Duodenal mucosa (tissue), 2 donors: ENCODE results near the gene ALB.

ENCODE experiments used
- H3K27ac ChIP-seq: one replicate; pipeline ENCODE4 v1.7.0; 2013; ENCODE audit warnings: low read depth, low read length
- H3K27me3 ChIP-seq, 2 donors: one replicate each; pipeline ENCODE4 v1.7.0; 2013; ENCODE audit warnings: low read length in 2 of 2, control low read depth in 1 of 2; ENCODE audit not compliant: insufficient read depth in 2 of 2, control insufficient read depth in 1 of 2
- H3K36me3 ChIP-seq, 2 donors: one replicate each; pipeline ENCODE4 v1.7.0; 2013; ENCODE audit warnings: low read length in 2 of 2, control low read depth in 1 of 2; ENCODE audit not compliant: insufficient read depth in 2 of 2, control insufficient read depth in 1 of 2
- H3K4me1 ChIP-seq, 2 donors: one replicate each; pipeline ENCODE4 v1.7.0; 2013; ENCODE audit warnings: low read length in 2 of 2, control low read depth in 1 of 2; ENCODE audit not compliant: insufficient read depth in 2 of 2, control insufficient read depth in 1 of 2
- H3K4me3 ChIP-seq, 2 donors: one replicate each; pipeline ENCODE4 v1.7.0; 2013; ENCODE audit warnings: low read length in 2 of 2, low read depth in 1 of 2
- H3K9ac ChIP-seq, 2 donors: one replicate each; pipeline ENCODE4 v1.7.0; 2013; ENCODE audit warnings: low read length in 2 of 2, low read depth in 1 of 2
- H3K9me3 ChIP-seq, 2 donors: one replicate each; pipeline ENCODE4 v1.7.0; 2013; ENCODE audit warnings: low read length in 2 of 2, control low read depth in 1 of 2; ENCODE audit not compliant: control insufficient read depth in 1 of 2

ALB gene

DNA sequence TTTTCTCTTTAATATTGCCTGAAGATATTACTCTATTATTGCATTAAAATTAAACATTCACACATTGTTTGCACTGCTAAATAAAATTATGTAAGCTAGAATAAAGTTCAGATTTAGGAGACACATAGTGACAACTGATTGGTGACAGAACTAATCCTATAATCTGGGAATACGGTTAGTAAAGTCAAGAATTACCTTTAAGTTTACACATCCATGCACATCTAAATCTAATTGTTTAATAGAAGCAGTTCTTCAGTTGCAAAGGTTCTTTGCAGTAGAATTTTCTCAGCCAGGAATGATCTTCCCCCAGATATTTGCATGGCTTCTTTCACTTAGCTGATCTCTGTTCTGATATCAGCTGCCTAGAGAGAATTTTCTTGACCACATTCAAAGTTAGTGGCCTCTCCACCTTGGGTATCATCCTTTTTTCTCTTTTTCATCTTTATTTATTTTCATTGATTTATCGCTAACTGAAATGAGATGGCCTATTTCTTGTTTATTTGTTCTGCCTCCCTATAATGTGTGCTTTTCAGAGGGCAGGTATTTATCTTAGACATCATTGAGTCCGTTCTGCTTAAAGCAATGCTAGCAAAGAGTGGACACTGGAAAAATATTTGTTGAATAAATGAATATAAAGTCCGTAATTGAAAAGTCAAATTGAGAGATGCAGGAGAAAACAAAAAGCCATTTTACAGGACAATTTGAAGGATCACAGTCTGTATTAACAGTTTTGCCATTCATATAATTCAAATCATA lies 44.5 kb downstream of the ALB start:
- no peak overlapping the region for H3K4me3 ChIP-seq
- no peaks in the 10 kb centered on the region for H3K27me3 ChIP-seq
- H3K9ac ChIP-seq: no peak overlapping the region
- H3K36me3 ChIP-seq: no peaks in the 10 kb centered on the region
- peaks cover 5 to 12% of the 10 kb centered on the region in 2 donors for H3K4me1 ChIP-seq
- no peak overlapping the region for H3K27ac ChIP-seq
- H3K9me3 ChIP-seq: no peaks in the 10 kb centered on the region

DNA sequence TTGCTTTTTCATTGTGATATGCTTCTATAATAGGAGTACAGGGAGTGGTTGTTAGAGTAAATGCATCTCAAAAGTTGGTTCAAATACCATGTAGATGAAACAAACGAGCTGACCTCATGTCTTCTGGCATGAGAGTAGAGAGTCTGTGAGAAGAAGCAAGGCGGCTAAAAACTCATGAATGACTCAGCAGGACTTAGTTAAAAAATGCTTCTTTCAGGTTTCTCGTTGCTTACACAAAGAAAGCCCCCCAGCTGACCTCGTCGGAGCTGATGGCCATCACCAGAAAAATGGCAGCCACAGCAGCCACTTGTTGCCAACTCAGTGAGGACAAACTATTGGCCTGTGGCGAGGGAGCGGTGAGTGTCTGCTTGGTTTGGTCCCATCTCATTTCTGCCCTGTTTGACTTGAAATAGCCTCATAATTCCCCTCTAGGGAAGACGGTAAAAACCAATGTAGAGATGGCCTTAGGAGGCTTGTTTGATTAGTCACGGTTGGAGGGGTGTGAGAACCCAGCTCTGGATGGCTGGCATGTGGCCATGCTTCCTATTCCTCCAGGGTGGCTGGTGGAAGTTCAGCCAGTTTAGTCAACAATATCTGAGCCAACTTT lies 46.4 kb downstream of the ALB start:
- Histone ChIP-seq H3K9me3 (no peaks in the 10 kb centered on the region), H3K9ac (no peak overlapping the region), H3K4me1 (peaks cover 5 to 13% of the 10 kb centered on the region in 2 donors), H3K27ac (no peak overlapping the region), H3K4me3 (no peak overlapping the region), H3K27me3 (no peaks in the 10 kb centered on the region), H3K36me3 (no peaks in the 10 kb centered on the region)

DNA sequence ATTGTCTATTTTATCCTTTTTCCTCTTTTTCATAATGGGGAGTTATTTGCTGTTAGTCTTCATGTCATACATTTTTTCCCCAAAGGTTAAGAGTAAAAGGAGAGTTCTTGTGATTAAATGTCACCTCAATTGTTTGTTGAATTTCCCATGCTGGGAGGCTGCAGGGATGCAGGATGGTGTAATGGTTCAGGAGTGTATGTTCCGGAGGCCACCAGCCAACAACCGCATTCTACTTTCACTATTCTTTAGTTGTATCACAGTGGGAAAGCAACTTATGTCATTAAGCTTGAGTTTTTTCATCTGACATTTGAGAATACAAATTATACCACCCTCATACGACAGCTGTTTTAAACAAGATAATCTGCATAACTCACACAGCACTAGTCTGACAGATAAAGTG lies 47.3 kb downstream of the ALB start:
- Histone ChIP-seq H3K4me3 (no peak overlapping the region), H3K27ac (no peak overlapping the region), H3K4me1 (peaks cover 5 to 13% of the 10 kb centered on the region in 2 donors), H3K36me3 (no peaks in the 10 kb centered on the region), H3K27me3 (no peaks in the 10 kb centered on the region), H3K9ac (no peak overlapping the region), H3K9me3 (no peaks in the 10 kb centered on the region)

DNA sequence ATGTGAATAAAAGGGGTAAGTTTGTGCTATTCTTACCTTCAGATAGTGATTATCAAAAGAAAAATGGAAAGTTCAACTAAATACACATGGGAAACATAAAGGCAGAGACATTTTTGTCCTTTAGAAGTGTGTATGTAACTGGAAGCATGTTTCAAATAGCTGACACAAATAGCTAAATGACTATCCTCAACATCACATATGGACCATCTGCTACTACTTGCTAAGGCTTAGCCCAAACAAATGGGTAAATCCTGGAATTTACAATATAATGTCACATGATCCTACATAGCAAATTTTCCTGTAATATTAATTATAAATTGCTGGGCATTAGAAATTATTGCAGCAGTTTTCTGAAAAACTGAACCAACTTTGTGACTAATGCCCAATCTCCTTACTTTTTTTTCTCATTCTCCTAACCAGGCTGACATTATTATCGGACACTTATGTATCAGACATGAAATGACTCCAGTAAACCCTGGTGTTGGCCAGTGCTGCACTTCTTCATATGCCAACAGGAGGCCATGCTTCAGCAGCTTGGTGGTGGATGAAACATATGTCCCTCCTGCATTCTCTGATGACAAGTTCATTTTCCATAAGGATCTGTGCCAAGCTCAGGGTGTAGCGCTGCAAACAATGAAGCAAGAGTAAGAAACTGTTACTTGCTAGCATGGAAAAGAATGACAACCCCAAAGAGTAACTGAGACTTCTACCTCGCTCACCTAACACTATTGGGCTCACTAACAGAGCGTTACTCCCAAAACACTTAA lies 48.1 kb downstream of the ALB start:
- H3K27me3 ChIP-seq: no peaks in the 10 kb centered on the region
- H3K4me1 ChIP-seq: peaks cover 5 to 13% of the 10 kb centered on the region in 2 donors
- no peaks in the 10 kb centered on the region for H3K36me3 ChIP-seq
- no peak overlapping the region for H3K9ac ChIP-seq
- no peaks in the 10 kb centered on the region for H3K9me3 ChIP-seq
- no peak overlapping the region for H3K4me3 ChIP-seq
- no peak overlapping the region for H3K27ac ChIP-seq

DNA sequence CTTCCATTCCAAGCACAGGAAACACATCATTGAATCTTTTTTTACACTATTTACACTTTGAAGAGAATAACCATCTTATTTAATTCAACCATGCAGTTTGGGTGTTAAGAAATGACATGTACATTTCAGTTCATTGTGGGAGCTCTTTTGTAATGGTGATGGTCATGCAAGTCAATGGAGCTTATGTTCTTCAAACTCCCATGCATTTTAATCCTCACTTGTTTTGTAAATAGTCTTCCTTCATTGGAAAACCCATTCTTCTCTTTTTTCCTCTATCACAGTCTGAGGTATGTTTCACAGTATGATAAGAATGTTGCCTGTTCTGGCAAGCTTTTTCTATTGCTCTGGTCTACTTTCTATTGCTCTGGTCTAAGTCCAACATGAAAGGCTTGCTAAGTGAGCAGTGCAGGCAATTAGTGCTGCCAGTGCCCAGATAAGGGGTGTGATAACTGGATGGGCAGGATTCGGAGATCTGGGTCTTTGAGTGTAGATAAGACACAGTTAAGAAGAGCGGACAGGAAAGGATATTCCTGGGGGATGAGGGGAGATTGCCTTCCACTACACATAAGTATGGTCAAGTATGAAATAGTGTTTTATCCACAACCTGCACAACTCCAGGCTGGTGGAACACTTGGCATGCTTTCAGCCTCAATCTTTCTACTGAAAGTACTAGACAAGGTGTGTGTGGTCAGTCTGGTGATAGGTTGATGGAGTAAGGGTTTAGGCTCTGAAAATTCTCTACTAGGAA lies 49.0 kb downstream of the ALB start:
- Histone ChIP-seq H3K27ac (no peak overlapping the region), H3K36me3 (no peaks in the 10 kb centered on the region), H3K27me3 (no peaks in the 10 kb centered on the region), H3K9me3 (no peaks in the 10 kb centered on the region), H3K4me1 (peaks cover 5 to 13% of the 10 kb centered on the region in 2 donors), H3K9ac (no peak overlapping the region), H3K4me3 (no peak overlapping the region)

DNA sequence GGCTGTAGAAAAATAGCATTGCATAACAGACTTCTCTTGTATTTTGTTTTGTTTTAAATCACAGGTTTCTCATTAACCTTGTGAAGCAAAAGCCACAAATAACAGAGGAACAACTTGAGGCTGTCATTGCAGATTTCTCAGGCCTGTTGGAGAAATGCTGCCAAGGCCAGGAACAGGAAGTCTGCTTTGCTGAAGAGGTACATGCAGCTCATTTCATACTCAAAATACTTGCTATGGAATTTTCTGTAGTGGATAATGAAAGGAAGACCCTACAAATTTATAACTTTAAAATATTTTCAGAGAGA lies 49.6 kb downstream of the ALB start:
- peaks cover 5 to 13% of the 10 kb centered on the region in 2 donors for H3K4me1 ChIP-seq

DNA sequence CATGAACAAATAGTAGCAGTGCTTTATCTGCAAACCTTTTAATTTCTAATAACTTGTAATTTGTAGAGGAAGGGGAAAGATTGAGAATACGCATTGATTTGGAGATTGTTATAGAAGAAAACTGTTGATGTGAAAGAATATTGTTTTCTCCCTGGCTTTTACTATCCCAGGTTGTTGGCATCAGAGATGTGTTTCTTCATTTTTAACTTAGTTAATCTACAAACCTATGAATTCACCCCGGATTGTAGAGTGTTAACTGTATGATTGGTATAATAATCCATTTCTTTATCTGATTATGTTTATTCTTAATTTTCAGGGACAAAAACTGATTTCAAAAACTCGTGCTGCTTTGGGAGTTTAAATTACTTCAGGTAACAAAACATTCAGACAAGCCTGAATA lies 50.8 kb downstream of the ALB start:
- H3K27ac ChIP-seq: no peak overlapping the region
- no peaks in the 10 kb centered on the region for H3K36me3 ChIP-seq
- H3K9me3 ChIP-seq: no peaks in the 10 kb centered on the region
- H3K27me3 ChIP-seq: no peaks in the 10 kb centered on the region
- H3K4me3 ChIP-seq: no peak overlapping the region
- H3K9ac ChIP-seq: no peak overlapping the region
- peaks cover 5 to 13% of the 10 kb centered on the region in 2 donors for H3K4me1 ChIP-seq

More for the DNA sequence above, 49.6 kb downstream of the ALB start:
- Histone ChIP-seq H3K36me3 (no peaks in the 10 kb centered on the region), H3K9ac (no peak overlapping the region), H3K27me3 (no peaks in the 10 kb centered on the region), H3K4me3 (no peak overlapping the region), H3K27ac (no peak overlapping the region), H3K9me3 (no peaks in the 10 kb centered on the region)

DNA sequence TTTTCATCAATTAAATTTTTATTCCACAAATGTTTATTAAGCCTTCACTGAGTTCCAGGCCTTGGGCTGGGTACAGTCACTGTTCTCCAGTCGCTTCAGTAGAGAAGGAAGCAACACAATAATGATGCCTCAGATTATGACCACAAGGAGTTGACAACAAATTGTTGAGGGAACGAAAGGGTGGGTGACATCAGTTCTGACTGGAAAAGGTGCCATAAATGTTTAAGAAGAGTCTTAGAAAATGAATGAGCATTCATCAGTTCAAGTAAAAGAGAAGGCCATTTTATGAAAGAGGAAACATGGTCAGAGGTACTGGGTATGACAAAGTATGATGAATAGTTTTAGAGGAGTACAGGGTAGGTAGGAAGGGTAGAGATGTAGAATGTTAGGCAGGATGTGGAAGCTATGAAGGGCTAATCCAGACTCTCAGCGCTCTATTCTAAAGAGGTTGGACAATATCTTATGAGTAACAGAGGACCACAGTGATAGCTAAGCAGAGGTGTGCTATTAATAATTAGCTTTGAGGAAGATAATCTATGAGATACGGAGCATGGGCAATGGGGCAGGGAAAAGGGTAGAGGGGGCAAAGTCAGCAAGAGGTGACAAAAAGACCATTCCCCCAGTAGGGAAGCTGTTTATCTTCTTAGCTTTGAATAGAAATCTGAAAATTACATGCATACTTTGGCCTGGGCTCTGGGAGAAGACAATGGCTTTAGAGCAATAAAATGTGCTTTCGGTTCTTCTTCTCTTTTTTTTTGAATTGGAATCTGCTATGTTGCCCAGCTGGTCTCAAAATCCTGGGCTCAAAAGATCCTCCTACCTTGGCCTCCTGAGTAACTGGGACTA lies 52.3 kb downstream of the ALB start:
- no peaks in the 10 kb centered on the region for H3K27me3 ChIP-seq
- H3K4me1 ChIP-seq: peaks cover 5 to 13% of the 10 kb centered on the region in 2 donors
- H3K4me3 ChIP-seq: no peak overlapping the region
- no peak overlapping the region for H3K27ac ChIP-seq
- no peaks in the 10 kb centered on the region for H3K9me3 ChIP-seq
- no peaks in the 10 kb centered on the region for H3K36me3 ChIP-seq
- no peak overlapping the region for H3K9ac ChIP-seq

DNA sequence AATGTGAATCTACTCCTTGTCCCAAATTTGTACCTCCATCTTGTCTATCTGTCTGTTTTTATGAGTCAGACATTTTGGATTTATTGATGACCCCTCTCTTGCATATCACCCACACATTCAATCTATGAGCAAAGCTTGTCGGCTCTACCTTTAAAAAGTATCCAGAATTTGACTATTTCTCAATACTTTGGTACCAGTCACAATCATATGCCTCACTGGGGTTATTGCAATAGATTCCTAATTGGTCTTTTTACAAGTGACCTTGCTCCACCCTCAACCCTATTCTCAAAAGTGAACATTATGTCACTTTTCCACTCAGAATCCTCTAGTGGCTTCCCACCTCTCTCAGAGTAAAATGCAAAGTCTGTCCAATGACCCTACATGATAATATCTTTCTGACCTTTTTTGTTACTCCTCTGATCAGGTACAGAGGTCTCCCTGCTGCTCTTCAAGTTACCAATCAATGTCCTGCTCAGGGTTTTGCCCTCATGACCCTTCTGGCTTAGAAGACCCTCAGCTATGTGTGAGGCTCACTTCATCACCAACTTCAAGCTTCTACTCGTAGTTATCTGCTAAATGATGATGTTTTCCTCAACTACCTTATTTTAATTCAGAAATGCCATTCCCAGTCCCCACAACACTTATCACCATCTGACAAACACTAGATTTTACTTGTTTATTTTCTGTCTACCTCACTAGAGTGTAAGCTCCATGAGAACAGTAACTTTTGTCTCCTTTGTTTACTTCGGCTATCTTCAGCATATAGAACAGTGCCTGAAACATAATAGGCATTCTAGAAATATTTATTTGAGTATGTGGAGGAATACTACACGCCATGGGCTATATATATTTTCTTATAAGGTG lies 54.3 kb downstream of the ALB start:
- no peak overlapping the region for H3K9ac ChIP-seq
- H3K27ac ChIP-seq: no peak overlapping the region
- H3K27me3 ChIP-seq: no peaks in the 10 kb centered on the region
- peaks cover 0 to 3% of the 10 kb centered on the region in 2 donors for H3K4me1 ChIP-seq
- H3K36me3 ChIP-seq: no peaks in the 10 kb centered on the region
- H3K4me3 ChIP-seq: no peak overlapping the region
- H3K9me3 ChIP-seq: no peaks in the 10 kb centered on the region
